OCI-LY1 (cell line): Measurements from ENCODE around the gene ERCC6.

Source experiments
- H2AFZ ChIP-seq: fragments of 200-600 bp; sonication (generic), shearing (Covaris generic); 2 replicates; pipeline ENCODE4 v1.6.0; 2014; ENCODE audit warnings: antibody characterized with exemption, mild to moderate bottlenecking, low read length
- H3F3A ChIP-seq: fragments of 200-600 bp; sonication (generic), shearing (Covaris generic); 2 replicates; pipeline ENCODE4 v1.6.0; 2014; ENCODE audit warnings: mild to moderate bottlenecking, antibody characterized with exemption, low read length, moderate library complexity; ENCODE audit not compliant: insufficient read depth
- H3K27ac ChIP-seq: fragments of 200-600 bp; sonication (generic); 2 replicates; pipeline ENCODE4 v1.5.1; 2014; ENCODE audit warnings: low read length, mixed run types, mild to moderate bottlenecking, low read depth; ENCODE audit not compliant: poor library complexity, severe bottlenecking
- H3K27me3 ChIP-seq: fragments of 200-600 bp; sonication (generic); 2 replicates; pipeline ENCODE4 v1.6.0; 2014; ENCODE audit warnings: antibody characterized with exemption, mild to moderate bottlenecking, low read length, moderate library complexity; ENCODE audit not compliant: insufficient read depth
- H3K36me3 ChIP-seq: fragments of 200-600 bp; sonication (generic); 2 replicates; pipeline ENCODE4 v1.6.1; 2014; ENCODE audit warnings: mild to moderate bottlenecking, antibody characterized with exemption, low read length, moderate library complexity, mixed read lengths; ENCODE audit not compliant: insufficient read depth
- H3K4me1 ChIP-seq: fragments of 200-600 bp; sonication (generic); 2 replicates; pipeline ENCODE4 v1.5.1; 2014; ENCODE audit warnings: mild to moderate bottlenecking, low read length, moderate library complexity; ENCODE audit not compliant: insufficient read depth, severe bottlenecking
- H3K4me2 ChIP-seq: fragments of 200-600 bp; sonication (generic), shearing (Covaris generic); 2 replicates; pipeline ENCODE4 v1.6.1; 2014; ENCODE audit warnings: low read length
- H3K4me3 ChIP-seq: fragments of 200-600 bp; sonication (generic); 2 replicates; pipeline ENCODE4 v1.5.1; 2014; ENCODE audit warnings: low read length, low read depth, mild to moderate bottlenecking, mixed read lengths; ENCODE audit not compliant: poor library complexity, severe bottlenecking
- H3K79me2 ChIP-seq: fragments of 200-600 bp; shearing (Covaris generic); 2 replicates; pipeline ENCODE4 v1.6.1; 2016; ENCODE audit warnings: mixed run types, low read length, mixed read lengths; ENCODE audit not compliant: insufficient read depth
- H3K9ac ChIP-seq: fragments of 200-600 bp; sonication (generic), shearing (Covaris generic); 2 replicates; pipeline ENCODE4 v1.6.1; 2014; ENCODE audit warnings: mild to moderate bottlenecking, low read length, mixed read lengths
- H3K9me2 ChIP-seq: fragments of 200-600 bp; sonication (generic), shearing (Covaris generic); 2 replicates; pipeline ENCODE4 v1.6.1; 2014; ENCODE audit warnings: low read depth, mild to moderate bottlenecking, low read length, mixed read lengths
- H3K9me3 ChIP-seq: fragments of 200-600 bp; shearing (Covaris generic); 2 replicates; pipeline ENCODE4 v1.6.1; 2014; ENCODE audit warnings: low read length, mixed read lengths
- H4K20me1 ChIP-seq: fragments of 200-600 bp; sonication (generic), shearing (Covaris generic); 2 replicates; pipeline ENCODE4 v1.6.0; 2016; ENCODE audit warnings: mild to moderate bottlenecking, low read length; ENCODE audit not compliant: insufficient read depth
- EZH2 ChIP-seq: fragments of 200-600 bp; sonication (generic), shearing (Covaris generic); IDR thresholded peaks from 2 replicates; pipeline ENCODE4 v1.8.0; 2017; ENCODE audit warnings: borderline replicate concordance, mixed run types, mild to moderate bottlenecking, antibody characterized with exemption, low read length, moderate library complexity, mixed read lengths
- TF ChIP-seq, protein P1 (sequence below): fragments of 200-600 bp; sonication (generic), shearing (Covaris generic); IDR thresholded peaks from 2 replicates; pipeline ENCODE4 v1.5.1; 2017; ENCODE audit warnings: mild to moderate bottlenecking, antibody characterized with exemption, low read length, moderate library complexity, mixed read lengths

Gene ERCC6

DNA sequence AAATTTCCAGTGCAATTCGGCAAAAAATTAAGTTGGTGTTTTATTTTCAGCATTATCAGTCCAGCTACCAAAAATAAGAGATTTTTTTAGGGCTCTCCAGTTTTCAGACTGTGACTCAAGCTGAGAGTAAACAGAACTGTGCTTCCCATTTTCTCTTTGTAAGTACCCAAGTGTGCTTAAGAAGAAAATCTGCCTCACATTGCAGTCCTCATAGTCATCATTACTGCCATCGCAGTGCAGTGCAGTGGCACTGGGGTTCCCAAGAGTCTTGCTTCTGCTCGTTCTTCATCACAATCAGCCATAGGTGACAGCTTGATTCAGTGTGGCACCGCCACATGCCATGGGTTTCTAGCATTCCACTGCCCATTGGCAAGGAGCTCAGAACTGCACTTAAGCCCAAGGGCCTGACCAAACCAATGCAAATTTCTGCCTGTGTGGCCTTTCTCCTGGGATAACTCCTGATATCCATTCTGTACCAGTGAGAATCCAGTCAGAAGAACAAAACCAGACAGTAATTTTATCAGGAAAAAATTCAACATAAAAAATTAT lies 25.6 kb upstream of the ERCC6 start:
- Histone ChIP-seq H3K9me3 (no peaks in the 10 kb centered on the region), H3K27ac (no peak overlapping the region), H3K79me2 (no peaks in the 10 kb centered on the region), H2AFZ (no peak overlapping the region), H3K36me3 (no peaks in the 10 kb centered on the region), H3K4me2 (no peak overlapping the region), H3F3A (no peaks in the 10 kb centered on the region), H3K4me1 (no peaks in the 10 kb centered on the region), H4K20me1 (no peaks in the 10 kb centered on the region), H3K27me3 (no peaks in the 10 kb centered on the region), H3K4me3 (no peak overlapping the region), H3K9me2 (no peaks in the 10 kb centered on the region), H3K9ac (no peak overlapping the region)
- TF ChIP-seq EZH2 = no peak
- TF ChIP-seq, protein P1, sequence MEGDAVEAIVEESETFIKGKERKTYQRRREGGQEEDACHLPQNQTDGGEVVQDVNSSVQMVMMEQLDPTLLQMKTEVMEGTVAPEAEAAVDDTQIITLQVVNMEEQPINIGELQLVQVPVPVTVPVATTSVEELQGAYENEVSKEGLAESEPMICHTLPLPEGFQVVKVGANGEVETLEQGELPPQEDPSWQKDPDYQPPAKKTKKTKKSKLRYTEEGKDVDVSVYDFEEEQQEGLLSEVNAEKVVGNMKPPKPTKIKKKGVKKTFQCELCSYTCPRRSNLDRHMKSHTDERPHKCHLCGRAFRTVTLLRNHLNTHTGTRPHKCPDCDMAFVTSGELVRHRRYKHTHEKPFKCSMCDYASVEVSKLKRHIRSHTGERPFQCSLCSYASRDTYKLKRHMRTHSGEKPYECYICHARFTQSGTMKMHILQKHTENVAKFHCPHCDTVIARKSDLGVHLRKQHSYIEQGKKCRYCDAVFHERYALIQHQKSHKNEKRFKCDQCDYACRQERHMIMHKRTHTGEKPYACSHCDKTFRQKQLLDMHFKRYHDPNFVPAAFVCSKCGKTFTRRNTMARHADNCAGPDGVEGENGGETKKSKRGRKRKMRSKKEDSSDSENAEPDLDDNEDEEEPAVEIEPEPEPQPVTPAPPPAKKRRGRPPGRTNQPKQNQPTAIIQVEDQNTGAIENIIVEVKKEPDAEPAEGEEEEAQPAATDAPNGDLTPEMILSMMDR = no peak

DNA sequence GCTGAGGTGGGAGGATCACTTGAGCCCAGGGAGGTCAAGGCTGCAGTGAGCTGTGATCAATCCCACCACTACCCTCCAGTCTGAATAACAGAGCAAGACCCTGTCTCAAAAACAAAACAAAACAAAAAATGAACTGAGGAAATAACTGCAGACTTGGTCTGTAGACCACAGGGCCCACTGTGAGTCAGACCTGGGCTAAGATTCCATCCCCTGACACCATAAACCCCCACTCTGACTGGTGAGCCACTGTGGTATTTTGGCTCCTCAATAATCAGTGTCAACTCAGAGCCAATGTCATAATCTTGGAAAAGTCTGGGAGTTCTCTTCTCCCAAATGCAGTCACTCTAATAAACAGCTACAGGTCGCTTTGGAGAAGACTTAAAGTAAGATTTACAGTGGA lies 24.0 kb upstream of the ERCC6 start:
- H3F3A ChIP-seq = no peaks in the 10 kb centered on the region
- no peaks in the 10 kb centered on the region for H3K9me2 ChIP-seq
- H3K9me3 ChIP-seq = no peaks in the 10 kb centered on the region
- no peaks in the 10 kb centered on the region for H3K4me1 ChIP-seq
- H3K79me2 ChIP-seq = no peaks in the 10 kb centered on the region
- H3K9ac ChIP-seq = no peak overlapping the region
- no peaks in the 10 kb centered on the region for H4K20me1 ChIP-seq
- H3K36me3 ChIP-seq = no peaks in the 10 kb centered on the region
- no peak for TF ChIP-seq EZH2
- TF ChIP-seq, protein P1 = no peak
- no peak overlapping the region for H3K27ac ChIP-seq
- H3K4me2 ChIP-seq = no peak overlapping the region
- no peaks in the 10 kb centered on the region for H3K27me3 ChIP-seq
- H3K4me3 ChIP-seq = no peak overlapping the region
- H2AFZ ChIP-seq = no peak overlapping the region

DNA sequence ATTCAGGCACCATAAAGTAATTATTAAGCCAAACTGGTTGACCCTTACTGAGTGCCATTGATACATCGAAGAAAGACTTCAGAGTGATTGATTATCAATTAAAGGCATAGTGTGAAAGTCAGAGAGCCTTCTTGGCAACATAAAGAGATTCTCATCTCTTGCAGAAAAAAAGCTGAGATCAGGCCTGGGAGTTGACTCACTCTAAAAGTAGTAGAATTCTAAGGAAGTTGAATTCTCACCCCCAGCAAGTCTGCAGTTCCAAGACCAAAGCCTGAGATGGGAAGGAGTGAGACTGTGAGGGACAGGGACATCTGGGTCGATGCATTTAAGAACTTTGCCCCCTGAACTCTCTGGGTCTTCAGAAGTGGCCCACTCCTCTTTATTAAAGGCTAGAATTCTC lies 21.6 kb upstream of the ERCC6 start:
- Histone ChIP-seq H3K4me3 (no peak overlapping the region), H3K4me1 (no peaks in the 10 kb centered on the region), H3K9ac (no peak overlapping the region), H3K4me2 (no peak overlapping the region), H3K9me2 (no peaks in the 10 kb centered on the region), H3F3A (no peaks in the 10 kb centered on the region), H3K27ac (no peak overlapping the region), H4K20me1 (no peaks in the 10 kb centered on the region), H2AFZ (no peak overlapping the region), H3K27me3 (no peaks in the 10 kb centered on the region), H3K36me3 (no peaks in the 10 kb centered on the region), H3K79me2 (no peaks in the 10 kb centered on the region), H3K9me3 (no peaks in the 10 kb centered on the region)
- TF ChIP-seq EZH2 = no peak
- TF ChIP-seq, protein P1 = no peak
